K562 (cell line): ENCODE data around the gene FAM131C. TPM values are rescaled to one million over a fixed set of nuclear protein-coding genes. Genes with fewer than 3 reads are reported as not detected.

Experiments
- LCOR ChIP-seq: sonication (generic); formaldehyde crosslinking; IDR thresholded peaks from 2 replicates; pipeline ENCODE4 v1.8.0; 2022; ENCODE audit warnings: mild to moderate bottlenecking, missing genetic modification reagents
- MECOM ChIP-seq: fragments of 250-450 bp; sonication (Bioruptor Pico); IDR thresholded peaks from 2 replicates; pipeline ENCODE4 v1.8.0; 2022; ENCODE audit warnings: inconsistent platforms
- NCOA4 ChIP-seq: fragments of 450-650 bp; IDR thresholded peaks from 2 replicates; pipeline ENCODE4 v1.6.1; 2018; ENCODE audit warnings: mild to moderate bottlenecking; ENCODE audit not compliant: partially characterized antibody
- RBM14 ChIP-seq: fragments of 200-400 bp; formaldehyde crosslinking; IDR thresholded peaks from 2 replicates; pipeline ENCODE4 v1.6.1; 2018; ENCODE audit warnings: low read depth, mild to moderate bottlenecking, low read length, moderate library complexity, borderline replicate concordance; ENCODE audit not compliant: insufficient read depth
- SAFB ChIP-seq: fragments of 200-400 bp; formaldehyde crosslinking; IDR thresholded peaks from 2 replicates; pipeline ENCODE4 v1.6.1; 2017; ENCODE audit warnings: low read depth, low read length, borderline replicate concordance
- SAFB2 ChIP-seq: fragments of 200-400 bp; formaldehyde crosslinking; IDR thresholded peaks from 2 replicates; pipeline ENCODE4 v1.6.1; 2018; ENCODE audit warnings: borderline replicate concordance, low read length, low read depth, moderate library complexity; ENCODE audit not compliant: severe bottlenecking
- STAT5B ChIP-seq: fragments of 250-450 bp; sonication (Bioruptor Pico); IDR thresholded peaks from 2 replicates; pipeline ENCODE4 v1.8.0; 2021; ENCODE audit warnings: mild to moderate bottlenecking, inconsistent platforms
- ZC3H8 ChIP-seq: fragments of 450-650 bp; IDR thresholded peaks from 2 replicates; pipeline ENCODE4 v1.6.1; 2017
- polyA plus RNA-seq, 8 experiments: library from polyadenylated mRNA; depleted of rRNA in 4 of 8; stranded (reverse) in 5 of 8; unstranded in 3 of 8; fragments of >200 nt; fragmentation: Nextera tagmentation in 2 of 8; fragmentation: Illumina TruSeq in 1 of 8; extraction: Ambion mirVana in 2 of 8; extraction: Trizol in 1 of 8; gene quantifications; 2 replicates each; pipeline versions ENCODE4 v1.2.1 to v1.2.3, GENCODE V29; 2011 to 2014; ENCODE audit warnings: inconsistent platforms in 1 of 8, missing spikeins in 1 of 8
- total RNA-seq, 7 experiments: library from RNA; depleted of rRNA in 6 of 7; stranded (reverse); fragments of >200 nt in 6 of 7; fragmentation: Illumina TruSeq in 2 of 7; extraction: Trizol in 2 of 7; gene quantifications; 2 replicates each; pipeline versions ENCODE4 v1.2.1 to v1.2.3, GENCODE V29; 2011 to 2021; ENCODE audit warnings: low replicate concordance in 1 of 7
- TF ChIP-seq, protein P1 (sequence below): sonication (generic); IDR thresholded peaks from 2 replicates; pipeline ENCODE4 v1.6.1; 2016
- TF ChIP-seq, protein P2 (sequence below): fragments of 450-650 bp; IDR thresholded peaks from 2 replicates; pipeline ENCODE4 v1.6.1; 2017; ENCODE audit warnings: antibody characterized with exemption, mild to moderate bottlenecking
- TF ChIP-seq, protein P3 (sequence below): sonication (generic); formaldehyde crosslinking; IDR thresholded peaks from 2 replicates; pipeline ENCODE4 v1.9.0; 2022; ENCODE audit warnings: mild to moderate bottlenecking, missing genetic modification reagents
- TF ChIP-seq, protein P4 (sequence below): sonication (generic); formaldehyde crosslinking; IDR thresholded peaks from 2 replicates; pipeline ENCODE4 v1.8.0; 2023; ENCODE audit warnings: missing genetic modification reagents, mild to moderate bottlenecking, borderline replicate concordance
- TF ChIP-seq, protein P5 (sequence below): sonication (generic); formaldehyde crosslinking; IDR thresholded peaks from 2 replicates; pipeline ENCODE4 v1.8.1; 2022; ENCODE audit warnings: missing genetic modification reagents

FAM131C gene
- total and polyA plus RNA-seq, 9 of the 15 experiments (the other 6 are each of a cell fraction or from before 2014, with no cell fraction given) = 0.10 to 0.29 (median 0.16) TPM; not detected in 6

DNA sequence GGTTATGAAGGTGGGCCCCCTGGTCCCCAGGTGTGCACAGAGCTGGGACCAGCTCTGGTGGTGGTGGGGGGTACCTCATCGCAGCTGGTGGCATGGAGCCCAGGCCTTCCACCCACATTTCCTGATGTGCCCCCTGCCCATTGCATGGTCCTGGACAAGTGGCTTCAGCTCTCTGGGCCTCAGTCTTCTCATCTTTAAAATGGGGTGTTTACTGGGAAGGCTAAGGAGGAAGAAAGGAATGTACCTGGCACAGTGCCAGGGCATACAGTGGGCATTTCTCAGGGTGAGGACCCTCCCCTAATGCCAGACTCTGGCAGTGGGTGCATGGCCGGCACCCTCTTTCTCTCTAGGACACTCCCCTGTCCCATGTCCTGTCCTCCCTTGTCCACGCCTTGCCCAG is 22.4 kb downstream of the FAM131C start (continued):
- no peak for TF ChIP-seq MECOM (CRISPR knock-in tag)
- TF ChIP-seq, protein P1, sequence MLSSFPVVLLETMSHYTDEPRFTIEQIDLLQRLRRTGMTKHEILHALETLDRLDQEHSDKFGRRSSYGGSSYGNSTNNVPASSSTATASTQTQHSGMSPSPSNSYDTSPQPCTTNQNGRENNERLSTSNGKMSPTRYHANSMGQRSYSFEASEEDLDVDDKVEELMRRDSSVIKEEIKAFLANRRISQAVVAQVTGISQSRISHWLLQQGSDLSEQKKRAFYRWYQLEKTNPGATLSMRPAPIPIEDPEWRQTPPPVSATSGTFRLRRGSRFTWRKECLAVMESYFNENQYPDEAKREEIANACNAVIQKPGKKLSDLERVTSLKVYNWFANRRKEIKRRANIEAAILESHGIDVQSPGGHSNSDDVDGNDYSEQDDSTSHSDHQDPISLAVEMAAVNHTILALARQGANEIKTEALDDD = no peak
- no peak for TF ChIP-seq LCOR
- TF ChIP-seq, protein P2, sequence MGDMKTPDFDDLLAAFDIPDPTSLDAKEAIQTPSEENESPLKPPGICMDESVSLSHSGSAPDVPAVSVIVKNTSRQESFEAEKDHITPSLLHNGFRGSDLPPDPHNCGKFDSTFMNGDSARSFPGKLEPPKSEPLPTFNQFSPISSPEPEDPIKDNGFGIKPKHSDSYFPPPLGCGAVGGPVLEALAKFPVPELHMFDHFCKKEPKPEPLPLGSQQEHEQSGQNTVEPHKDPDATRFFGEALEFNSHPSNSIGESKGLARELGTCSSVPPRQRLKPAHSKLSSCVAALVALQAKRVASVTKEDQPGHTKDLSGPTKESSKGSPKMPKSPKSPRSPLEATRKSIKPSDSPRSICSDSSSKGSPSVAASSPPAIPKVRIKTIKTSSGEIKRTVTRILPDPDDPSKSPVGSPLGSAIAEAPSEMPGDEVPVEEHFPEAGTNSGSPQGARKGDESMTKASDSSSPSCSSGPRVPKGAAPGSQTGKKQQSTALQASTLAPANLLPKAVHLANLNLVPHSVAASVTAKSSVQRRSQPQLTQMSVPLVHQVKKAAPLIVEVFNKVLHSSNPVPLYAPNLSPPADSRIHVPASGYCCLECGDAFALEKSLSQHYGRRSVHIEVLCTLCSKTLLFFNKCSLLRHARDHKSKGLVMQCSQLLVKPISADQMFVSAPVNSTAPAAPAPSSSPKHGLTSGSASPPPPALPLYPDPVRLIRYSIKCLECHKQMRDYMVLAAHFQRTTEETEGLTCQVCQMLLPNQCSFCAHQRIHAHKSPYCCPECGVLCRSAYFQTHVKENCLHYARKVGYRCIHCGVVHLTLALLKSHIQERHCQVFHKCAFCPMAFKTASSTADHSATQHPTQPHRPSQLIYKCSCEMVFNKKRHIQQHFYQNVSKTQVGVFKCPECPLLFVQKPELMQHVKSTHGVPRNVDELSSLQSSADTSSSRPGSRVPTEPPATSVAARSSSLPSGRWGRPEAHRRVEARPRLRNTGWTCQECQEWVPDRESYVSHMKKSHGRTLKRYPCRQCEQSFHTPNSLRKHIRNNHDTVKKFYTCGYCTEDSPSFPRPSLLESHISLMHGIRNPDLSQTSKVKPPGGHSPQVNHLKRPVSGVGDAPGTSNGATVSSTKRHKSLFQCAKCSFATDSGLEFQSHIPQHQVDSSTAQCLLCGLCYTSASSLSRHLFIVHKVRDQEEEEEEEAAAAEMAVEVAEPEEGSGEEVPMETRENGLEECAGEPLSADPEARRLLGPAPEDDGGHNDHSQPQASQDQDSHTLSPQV = no peak
- no peak for TF ChIP-seq ZC3H8
- no peak for TF ChIP-seq NCOA4
- TF ChIP-seq, protein P3, sequence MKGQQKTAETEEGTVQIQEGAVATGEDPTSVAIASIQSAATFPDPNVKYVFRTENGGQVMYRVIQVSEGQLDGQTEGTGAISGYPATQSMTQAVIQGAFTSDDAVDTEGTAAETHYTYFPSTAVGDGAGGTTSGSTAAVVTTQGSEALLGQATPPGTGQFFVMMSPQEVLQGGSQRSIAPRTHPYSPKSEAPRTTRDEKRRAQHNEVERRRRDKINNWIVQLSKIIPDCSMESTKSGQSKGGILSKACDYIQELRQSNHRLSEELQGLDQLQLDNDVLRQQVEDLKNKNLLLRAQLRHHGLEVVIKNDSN (CRISPR knock-in tag) = no peak
- TF ChIP-seq STAT5B = no peak
- TF ChIP-seq, protein P4, sequence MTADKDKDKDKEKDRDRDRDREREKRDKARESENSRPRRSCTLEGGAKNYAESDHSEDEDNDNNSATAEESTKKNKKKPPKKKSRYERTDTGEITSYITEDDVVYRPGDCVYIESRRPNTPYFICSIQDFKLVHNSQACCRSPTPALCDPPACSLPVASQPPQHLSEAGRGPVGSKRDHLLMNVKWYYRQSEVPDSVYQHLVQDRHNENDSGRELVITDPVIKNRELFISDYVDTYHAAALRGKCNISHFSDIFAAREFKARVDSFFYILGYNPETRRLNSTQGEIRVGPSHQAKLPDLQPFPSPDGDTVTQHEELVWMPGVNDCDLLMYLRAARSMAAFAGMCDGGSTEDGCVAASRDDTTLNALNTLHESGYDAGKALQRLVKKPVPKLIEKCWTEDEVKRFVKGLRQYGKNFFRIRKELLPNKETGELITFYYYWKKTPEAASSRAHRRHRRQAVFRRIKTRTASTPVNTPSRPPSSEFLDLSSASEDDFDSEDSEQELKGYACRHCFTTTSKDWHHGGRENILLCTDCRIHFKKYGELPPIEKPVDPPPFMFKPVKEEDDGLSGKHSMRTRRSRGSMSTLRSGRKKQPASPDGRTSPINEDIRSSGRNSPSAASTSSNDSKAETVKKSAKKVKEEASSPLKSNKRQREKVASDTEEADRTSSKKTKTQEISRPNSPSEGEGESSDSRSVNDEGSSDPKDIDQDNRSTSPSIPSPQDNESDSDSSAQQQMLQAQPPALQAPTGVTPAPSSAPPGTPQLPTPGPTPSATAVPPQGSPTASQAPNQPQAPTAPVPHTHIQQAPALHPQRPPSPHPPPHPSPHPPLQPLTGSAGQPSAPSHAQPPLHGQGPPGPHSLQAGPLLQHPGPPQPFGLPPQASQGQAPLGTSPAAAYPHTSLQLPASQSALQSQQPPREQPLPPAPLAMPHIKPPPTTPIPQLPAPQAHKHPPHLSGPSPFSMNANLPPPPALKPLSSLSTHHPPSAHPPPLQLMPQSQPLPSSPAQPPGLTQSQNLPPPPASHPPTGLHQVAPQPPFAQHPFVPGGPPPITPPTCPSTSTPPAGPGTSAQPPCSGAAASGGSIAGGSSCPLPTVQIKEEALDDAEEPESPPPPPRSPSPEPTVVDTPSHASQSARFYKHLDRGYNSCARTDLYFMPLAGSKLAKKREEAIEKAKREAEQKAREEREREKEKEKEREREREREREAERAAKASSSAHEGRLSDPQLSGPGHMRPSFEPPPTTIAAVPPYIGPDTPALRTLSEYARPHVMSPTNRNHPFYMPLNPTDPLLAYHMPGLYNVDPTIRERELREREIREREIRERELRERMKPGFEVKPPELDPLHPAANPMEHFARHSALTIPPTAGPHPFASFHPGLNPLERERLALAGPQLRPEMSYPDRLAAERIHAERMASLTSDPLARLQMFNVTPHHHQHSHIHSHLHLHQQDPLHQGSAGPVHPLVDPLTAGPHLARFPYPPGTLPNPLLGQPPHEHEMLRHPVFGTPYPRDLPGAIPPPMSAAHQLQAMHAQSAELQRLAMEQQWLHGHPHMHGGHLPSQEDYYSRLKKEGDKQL (CRISPR knock-in tag) = no peak
- TF ChIP-seq RBM14 = no peak
- TF ChIP-seq SAFB = no peak
- no peak for TF ChIP-seq SAFB2
- TF ChIP-seq, protein P5, sequence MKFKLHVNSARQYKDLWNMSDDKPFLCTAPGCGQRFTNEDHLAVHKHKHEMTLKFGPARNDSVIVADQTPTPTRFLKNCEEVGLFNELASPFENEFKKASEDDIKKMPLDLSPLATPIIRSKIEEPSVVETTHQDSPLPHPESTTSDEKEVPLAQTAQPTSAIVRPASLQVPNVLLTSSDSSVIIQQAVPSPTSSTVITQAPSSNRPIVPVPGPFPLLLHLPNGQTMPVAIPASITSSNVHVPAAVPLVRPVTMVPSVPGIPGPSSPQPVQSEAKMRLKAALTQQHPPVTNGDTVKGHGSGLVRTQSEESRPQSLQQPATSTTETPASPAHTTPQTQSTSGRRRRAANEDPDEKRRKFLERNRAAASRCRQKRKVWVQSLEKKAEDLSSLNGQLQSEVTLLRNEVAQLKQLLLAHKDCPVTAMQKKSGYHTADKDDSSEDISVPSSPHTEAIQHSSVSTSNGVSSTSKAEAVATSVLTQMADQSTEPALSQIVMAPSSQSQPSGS = no peak
